GM12878 (cell line): ENCODE measurements around the gene APELA. TPM values are rescaled to one million over a fixed set of nuclear protein-coding genes. Genes with fewer than 3 reads are reported as not detected.

ENCODE experiments used
- ATAC-seq: fragments of 200-7000 bp; cut with Tn5 transposase; 3 replicates; pipeline ENCODE4 v1.9.1; 2020; ENCODE audit warnings: mild to moderate bottlenecking, moderate library complexity
- BruUV-seq: library from RNA; stranded (reverse); fragments of 400-500 nt; replicated peaks from 2 replicates; lab custom pipeline; 2021; lab: Mats Ljungman, UMichigan
- CTCF ChIA-PET: fragments of 300-600 bp; sonication (Branson Sonifier 250); formaldehyde crosslinking; extraction: SDS; loops from one replicate; lab custom pipeline; 2021; ENCODE audit warnings: inconsistent platforms; lab: Yijun Ruan, JAX
- POLR2A ChIA-PET: fragments of 350-600 bp; formaldehyde crosslinking; extraction: SDS; loops from one replicate; lab custom pipeline; 2021; ENCODE audit warnings: inconsistent platforms; lab: Charles Lee
- RAD21 ChIA-PET: fragments of 300-600 bp; sonication (Branson Sonifier 250); formaldehyde crosslinking; loops from one replicate; lab custom pipeline; 2023; ENCODE audit warnings: antibody characterized with exemption; ENCODE audit not compliant: unreplicated experiment; lab: Charles Lee
- SMC1A ChIA-PET: fragments of 300-600 bp; sonication (Branson Sonifier 250); formaldehyde crosslinking; loops from one replicate; lab custom pipeline; 2023; ENCODE audit not compliant: unreplicated experiment, uncharacterized antibody; lab: Charles Lee
- DNase-seq: peaks from one replicate; pipeline ENCODE4 v3.0.0-alpha.2; 2011; ENCODE audit warnings: low read depth, low spot score
- FAIRE-seq: peaks from 3 replicates; lab custom pipeline; 2011; peaks lifted over from hg19 to GRCh38; lab: Jason Lieb, UNC
- H2AFZ ChIP-seq: 2 replicates; pipeline ENCODE4 v1.6.0; 2011; ENCODE audit warnings: low read depth, low read length, control low read depth; ENCODE audit not compliant: control insufficient read depth
- H3K27ac ChIP-seq: 2 replicates; pipeline ENCODE4 v1.5.1; 2011; ENCODE audit warnings: control low read depth; ENCODE audit not compliant: control insufficient read depth, insufficient read depth
- H3K27me3 ChIP-seq, 2 experiments: replicated peaks in 1 of 2; 2 replicates each; pipeline versions ENCODE4 v1.6.0 to v1.6.1; 2011; ENCODE audit warnings: low read length in 1 of 2; ENCODE audit not compliant: control insufficient read depth in 2 of 2, insufficient read depth in 2 of 2
- H3K36me3 ChIP-seq, 2 experiments: 2 replicates each; pipeline ENCODE4 v1.5.1; 2011; ENCODE audit warnings: low read length in 1 of 2; ENCODE audit not compliant: control insufficient read depth in 2 of 2, insufficient read depth in 2 of 2
- H3K4me1 ChIP-seq: 2 replicates; pipeline ENCODE4 v1.6.1; 2011; ENCODE audit warnings: mild to moderate bottlenecking, low read length, moderate library complexity, mixed read lengths; ENCODE audit not compliant: control insufficient read depth, insufficient read depth
- H3K4me2 ChIP-seq: 2 replicates; pipeline ENCODE4 v1.6.0; 2011; ENCODE audit warnings: control low read depth; ENCODE audit not compliant: control insufficient read depth, insufficient read depth
- H3K4me3 ChIP-seq: fragments of 200-600 bp; sonication (generic); 2 replicates; pipeline ENCODE4 v1.5.1; 2016
- H3K79me2 ChIP-seq: 2 replicates; pipeline ENCODE4 v1.6.0; 2011; ENCODE audit warnings: low read length; ENCODE audit not compliant: control insufficient read depth, insufficient read depth
- H3K9ac ChIP-seq: 2 replicates; pipeline ENCODE4 v1.8.0; 2011; ENCODE audit warnings: low read length, control low read depth, mixed read lengths; ENCODE audit not compliant: control insufficient read depth, insufficient read depth
- H3K9me3 ChIP-seq: replicated peaks from 3 replicates; pipeline ENCODE4 v1.5.1; 2011; ENCODE audit warnings: mild to moderate bottlenecking, low read length; ENCODE audit not compliant: control insufficient read depth, insufficient read depth
- H4K20me1 ChIP-seq: 2 replicates; pipeline ENCODE4 v1.6.0; 2011; ENCODE audit not compliant: control insufficient read depth, insufficient read depth
- BHLHE40 ChIP-seq, 2 experiments: fragments of 450-650 bp in 1 of 2; IDR thresholded peaks; 2 replicates each; pipeline ENCODE4 v1.6.1; 2011 to 2017; ENCODE audit warnings: low read depth in 2 of 2, borderline replicate concordance in 1 of 2, improper control_type of control experiment in 1 of 2, low read length in 1 of 2, mild to moderate bottlenecking in 1 of 2
- CBX5 ChIP-seq: sonication (generic); IDR thresholded peaks from 2 replicates; pipeline ENCODE4 v1.6.1; 2016; ENCODE audit warnings: low read depth, moderate library complexity, mild to moderate bottlenecking, inconsistent platforms
- MYB ChIP-seq: fragments of 150-350 bp; IDR thresholded peaks from 2 replicates; pipeline ENCODE4 v1.6.1; 2014; ENCODE audit warnings: mild to moderate bottlenecking, low read depth, low read length, borderline replicate concordance
- NFYA ChIP-seq: IDR thresholded peaks from 2 replicates; pipeline ENCODE4 v1.6.1; 2011; ENCODE audit warnings: low read depth, mild to moderate bottlenecking, low read length, improper control_type of control experiment, borderline replicate concordance
- NRF1 ChIP-seq: conservative IDR thresholded peaks from 2 replicates; pipeline ENCODE4 v1.6.1; 2011; ENCODE audit warnings: mild to moderate bottlenecking, low read depth, low read length, improper control_type of control experiment
- SMARCA5 ChIP-seq: fragments of 450-650 bp; IDR thresholded peaks from 2 replicates; pipeline ENCODE4 v1.6.1; 2017; ENCODE audit warnings: mild to moderate bottlenecking
- TBL1XR1 ChIP-seq: IDR thresholded peaks from 2 replicates; pipeline ENCODE4 v1.6.1; 2012; ENCODE audit warnings: low read depth, low read length, improper control_type of control experiment
- WGBS: methylation state at CpG from one replicate; pipeline ENCODE4 v1.1.6; 2016; ENCODE audit warnings: low lambda C conversion rate; ENCODE audit not compliant: insufficient replicate concordance, insufficient coverage; ENCODE audit errors: missing lambda C conversion rate; 5-methylcytosine and 5-hydroxymethylcytosine counted together
- in situ Hi-C: fragments of 300-500 bp; cut with MboI; formaldehyde crosslinking; loops from 9 replicates; pipeline ENCODE4 v1.14.3; 2018; ENCODE audit warnings: mixed read lengths
- intact Hi-C: fragments of 100-400 bp; cut with micrococcal nuclease; formaldehyde crosslinking; loops from one replicate; pipeline ENCODE4 v1.14.2; 2022; ENCODE audit not compliant: unreplicated experiment
- polyA plus RNA-seq, 11 experiments: library from polyadenylated mRNA; depleted of rRNA in 4 of 11; unstranded in 6 of 11; stranded (reverse) in 5 of 11; fragments of >200 nt; fragmentation: Nextera tagmentation in 4 of 11; fragmentation: Illumina TruSeq in 1 of 11; extraction: Ambion mirVana in 4 of 11; extraction: Trizol in 1 of 11; gene quantifications; 1 replicate in 1 of 11; 2 replicates in 10 of 11; pipeline versions ENCODE4 v1.2.1 to v1.2.3, GENCODE V29; 2011 to 2016; ENCODE audit warnings: inconsistent platforms in 2 of 11, missing spikeins in 2 of 11, low read depth in 1 of 11
- total RNA-seq, 4 experiments: library from RNA; depleted of rRNA in 3 of 4; stranded (reverse); fragments of >200 nt in 3 of 4; fragmentation: Illumina TruSeq in 1 of 4; extraction: Trizol in 1 of 4; gene quantifications; 2 replicates each; pipeline versions ENCODE4 v1.2.1 to v1.2.3, GENCODE V29; 2013 to 2021

Gene APELA
- total and polyA plus RNA-seq, 10 of the 15 experiments (the other 5 are each of a cell fraction or from before 2014, with no cell fraction given), result 0.79 to 6.9 (median 1.2) TPM

DNA sequence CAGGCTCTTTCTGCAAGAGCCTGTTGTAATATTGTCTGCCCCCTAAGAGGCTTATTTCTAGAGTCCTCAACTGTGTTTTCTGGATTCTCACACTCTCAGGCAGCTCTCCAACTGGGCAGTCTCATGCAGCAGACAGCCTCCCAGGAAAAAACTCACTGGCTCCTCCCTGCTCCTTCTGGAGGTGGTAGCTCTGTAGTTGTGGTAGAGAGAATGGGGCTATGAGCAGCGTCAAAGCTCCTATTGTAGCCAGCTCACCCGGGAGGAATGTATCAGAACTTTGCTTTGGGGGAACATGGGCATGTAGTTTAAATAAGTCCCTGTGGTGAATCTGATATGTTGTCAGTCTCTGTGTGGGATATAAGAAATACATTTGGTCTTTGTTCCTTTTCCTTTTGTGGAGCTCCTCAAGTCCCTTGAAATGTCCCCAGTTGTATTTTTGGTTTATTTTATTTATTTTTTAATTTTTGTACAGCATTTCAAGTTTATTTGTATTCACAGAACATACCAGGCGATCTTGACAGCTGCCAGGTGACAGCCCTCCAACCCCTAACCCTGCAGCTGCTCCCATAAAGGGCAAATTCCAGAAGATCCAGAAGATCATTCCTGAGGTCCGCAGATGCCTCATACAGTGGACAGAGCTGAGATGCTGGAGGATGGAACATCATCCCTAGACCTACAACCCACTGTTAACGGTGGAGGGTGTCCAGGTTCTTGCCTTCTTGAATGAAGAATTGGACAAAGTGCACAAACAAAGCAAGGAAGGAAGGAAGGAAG is 54.8 kb downstream of the APELA start:
- intact Hi-C loops (no loop called here), in situ Hi-C loops (loop anchor here (25.0 kb wide), 1 partner anchor 1769 kb away; the partner anchor contains the start of gene NAF1)
- no peak overlapping the region for H3K4me2 ChIP-seq
- FAIRE-seq, result no peak
- WGBS, result 49% methylated on average over 5 of the region's 5 CpGs
- no TSS peak for BruUV-seq
- no peak overlapping the region for H3K4me3 ChIP-seq
- no peaks in the 10 kb centered on the region for H3K36me3 ChIP-seq
- ChIA-PET POLR2A (no interaction called here), SMC1A (interaction anchor here (1.2 to 1.9 kb wide), 4 partner anchors 9 to 46 kb away, joined by 4 to 6 read pairs (median 4); no protein-coding TSS in a partner anchor), RAD21 (no interaction called here)
- no peak overlapping the region for H2AFZ ChIP-seq
- no peak for ATAC-seq
- no peak overlapping the region for H3K9ac ChIP-seq
- H3K27ac ChIP-seq, result no peak overlapping the region
- no peaks in the 10 kb centered on the region; the same call in 1 of the 3 replicates for H3K9me3 ChIP-seq
- peaks cover 12% of the 10 kb centered on the region for H3K4me1 ChIP-seq
- TF ChIP-seq MYB (no peak), NFYA (no peak), BHLHE40 (IDR thresholded peaks at IDR 0.05; ENCODE audit: borderline replicate concordance in 1 of 2, low read depth in 2 of 2, low read length in 1 of 2) (no peak), SMARCA5 (no peak), NRF1 (no peak), TBL1XR1 (no peak), CBX5 (no peak)
- TF ChIP-seq, all 136 proteins: peak for 0
- Histone ChIP-seq H3K79me2 (no peaks in the 10 kb centered on the region), H3K27me3 (no peaks in the 10 kb centered on the region), H4K20me1 (no peaks in the 10 kb centered on the region)
- DNase-seq, result no peak
- CTCF ChIA-PET, result interaction anchor here (1.0 to 1.8 kb wide), 3 partner anchors 17 to 163 kb away, joined by 3 to 6 read pairs (median 4); no protein-coding TSS in a partner anchor
